Measurements from ENCODE around the gene IGFBPL1.

The IGFBPL1 gene

GRCh38 chr9:38375572-38375963, 48.7 kb downstream of the IGFBPL1 start:
- DNase-seq = no peak

- no peak for DNase-seq
Observed at GRCh38 chr9:38374847-38375571, 49.2 kb downstream of the IGFBPL1 start.

- no peak for DNase-seq
Observed at GRCh38 chr9:38373679-38374078, 50.6 kb downstream of the IGFBPL1 start.

GRCh38 chr9:38372762-38373619, 51.3 kb downstream of the IGFBPL1 start:
- DNase-seq = no peak

GRCh38 chr9:38371495-38371894, 52.8 kb downstream of the IGFBPL1 start:
- DNase-seq = no peak

- no peak for DNase-seq
Observed at GRCh38 chr9:38370176-38370575, 54.1 kb downstream of the IGFBPL1 start.

- DNase-seq = no peak
Observed at GRCh38 chr9:38368731-38369130, 55.5 kb downstream of the IGFBPL1 start.

GRCh38 chr9:38367898-38368297, 56.4 kb downstream of the IGFBPL1 start:
- DNase-seq = no peak

- DNase-seq = no peak
Observed at GRCh38 chr9:38363589-38363925, 60.7 kb downstream of the IGFBPL1 start.

- DNase-seq = peak; percentile 91
Observed at GRCh38 chr9:38362852-38363588, 61.2 kb downstream of the IGFBPL1 start.

- peak; percentile 72 for DNase-seq
Observed at GRCh38 chr9:38361473-38361850, 62.8 kb downstream of the IGFBPL1 start.

GRCh38 chr9:38360839-38361472, 63.3 kb downstream of the IGFBPL1 start:
- DNase-seq = peak; percentile 66

- DNase-seq = no peak
Observed at GRCh38 chr9:38359689-38360385, 64.4 kb downstream of the IGFBPL1 start.

- no peak for DNase-seq
Observed at GRCh38 chr9:38359297-38359653, 65.0 kb downstream of the IGFBPL1 start.

GRCh38 chr9:38358390-38359296, 65.6 kb downstream of the IGFBPL1 start:
- no peak for DNase-seq

- no peak for DNase-seq
Observed at GRCh38 chr9:38357350-38358114, 66.7 kb downstream of the IGFBPL1 start.

GRCh38 chr9:38356851-38357250, 67.4 kb downstream of the IGFBPL1 start:
- no peak for DNase-seq

Measured in eye (tissue), 1 donor.